ENCODE measurements around the gene SLC6A3.
"Not testable (repeated sequence)": the region's sequence is repeated elsewhere in the genome, so short reads cannot be mapped to it uniquely, and the experiment has no call there.

The SLC6A3 gene

GRCh38 chr5:1476967-1477310 lies 31.7 kb upstream of the SLC6A3 start:
- no peak for DNase-seq

- no peak for DNase-seq
These were observed 31.1 kb upstream of the SLC6A3 start for GRCh38 chr5:1476181-1476966.

- DNase-seq: not testable (repeated sequence)
These were observed 30.3 kb upstream of the SLC6A3 start for GRCh38 chr5:1475544-1475900.

- no peak for DNase-seq
These were observed 29.8 kb upstream of the SLC6A3 start for GRCh38 chr5:1474866-1475543.

- DNase-seq: no peak
These were observed 29.1 kb upstream of the SLC6A3 start for GRCh38 chr5:1474183-1474839.

GRCh38 chr5:1473746-1474145 lies 28.5 kb upstream of the SLC6A3 start:
- DNase-seq: no peak

GRCh38 chr5:1472964-1473628 lies 27.9 kb upstream of the SLC6A3 start:
- DNase-seq: no peak

- no peak for DNase-seq
These were observed 27.0 kb upstream of the SLC6A3 start for GRCh38 chr5:1471997-1472963.

GRCh38 chr5:1471240-1471853 lies 26.1 kb upstream of the SLC6A3 start:
- no peak for DNase-seq

- DNase-seq: no peak
These were observed 25.5 kb upstream of the SLC6A3 start for GRCh38 chr5:1470762-1471211.

- DNase-seq: no peak
These were observed 23.6 kb upstream of the SLC6A3 start for GRCh38 chr5:1468629-1469527.

GRCh38 chr5:1468247-1468612 lies 23.0 kb upstream of the SLC6A3 start:
- DNase-seq: peak; percentile 48

- no peak for DNase-seq
These were observed 22.4 kb upstream of the SLC6A3 start for GRCh38 chr5:1467341-1468246.

- DNase-seq: no peak
These were observed 21.5 kb upstream of the SLC6A3 start for GRCh38 chr5:1466631-1467265.

GRCh38 chr5:1465966-1466471 lies 20.8 kb upstream of the SLC6A3 start:
- no peak for DNase-seq

GRCh38 chr5:1465117-1465516 lies 19.9 kb upstream of the SLC6A3 start:
- DNase-seq: no peak

- DNase-seq: no peak
These were observed 19.3 kb upstream of the SLC6A3 start for GRCh38 chr5:1464511-1464910.

- DNase-seq: no peak
These were observed 18.8 kb upstream of the SLC6A3 start for GRCh38 chr5:1464096-1464446.
